Fibroblast of lung (primary cell): ENCODE results near the gene SYT9. TPM values are rescaled to one million over a fixed set of nuclear protein-coding genes. Genes with fewer than 3 reads are reported as not detected.

Experiments
- DNase-seq, 2 donors: peaks; one replicate each; pipeline versions ENCODE4 v3.0.0 to v3.0.0-alpha.2; 2010; ENCODE audit warnings: low read depth in 2 of 2
- H2AFZ ChIP-seq: 2 replicates; pipeline ENCODE4 v1.5.1; 2012; ENCODE audit warnings: low read length, control low read depth, inconsistent platforms
- H3K27ac ChIP-seq: 2 replicates; pipeline ENCODE4 v1.5.1; 2011; ENCODE audit warnings: low read length, control low read depth; ENCODE audit not compliant: insufficient read depth
- H3K27me3 ChIP-seq: 2 replicates; pipeline ENCODE4 v1.5.1; 2011; ENCODE audit warnings: mild to moderate bottlenecking, low read length; ENCODE audit not compliant: control insufficient read depth, insufficient read depth
- H3K36me3 ChIP-seq: 2 replicates; pipeline ENCODE4 v1.5.1; 2011; ENCODE audit warnings: low read length; ENCODE audit not compliant: control insufficient read depth, insufficient read depth
- H3K4me1 ChIP-seq: 2 replicates; pipeline ENCODE4 v1.5.1; 2011; ENCODE audit warnings: low read length; ENCODE audit not compliant: control insufficient read depth, insufficient read depth; ENCODE audit errors: extremely low read depth
- H3K4me2 ChIP-seq: 2 replicates; pipeline ENCODE4 v1.5.1; 2011; ENCODE audit warnings: low read length, control low read depth; ENCODE audit not compliant: insufficient read depth; ENCODE audit errors: extremely low read depth
- H3K4me3 ChIP-seq, 4 experiments: fragments of 200-600 bp in 1 of 4; sonication (generic) in 1 of 4; replicated peaks in 1 of 4; 2 replicates each; pipeline ENCODE4 v1.5.1; 2011 to 2016; ENCODE audit warnings: low read length in 4 of 4, low read depth in 3 of 4, mild to moderate bottlenecking in 3 of 4, control low read depth in 2 of 4, inconsistent platforms in 1 of 4, mixed read lengths in 1 of 4; ENCODE audit not compliant: insufficient read depth in 1 of 4; ENCODE audit errors: control extremely low read depth in 1 of 4
- H3K79me2 ChIP-seq: 2 replicates; pipeline ENCODE4 v1.5.1; 2012; ENCODE audit warnings: mild to moderate bottlenecking, low read length, inconsistent platforms; ENCODE audit not compliant: control insufficient read depth, insufficient read depth
- H3K9ac ChIP-seq: 2 replicates; pipeline ENCODE4 v1.5.1; 2011; ENCODE audit warnings: mild to moderate bottlenecking, low read length, control low read depth; ENCODE audit not compliant: insufficient read depth
- H3K9me3 ChIP-seq: 2 replicates; pipeline ENCODE4 v1.5.1; 2012; ENCODE audit warnings: low read depth, low read length; ENCODE audit not compliant: control insufficient read depth, insufficient read depth
- H4K20me1 ChIP-seq: 2 replicates; pipeline ENCODE4 v1.5.1; 2011; ENCODE audit warnings: low read length; ENCODE audit not compliant: control insufficient read depth, insufficient read depth; ENCODE audit errors: extremely low read depth
- EZH2 ChIP-seq: IDR thresholded peaks from 2 replicates; pipeline ENCODE4 v1.5.1; 2012; ENCODE audit warnings: low read length, control low read depth, mild to moderate bottlenecking; ENCODE audit errors: missing control alignments
- polyA plus RNA-seq, 2 donors: library from polyadenylated mRNA; depleted of rRNA in 1 of 2; stranded (reverse) in 1 of 2; unstranded in 1 of 2; fragments of >200 nt; gene quantifications; 2 replicates each; pipeline ENCODE4 v1.2.1, GENCODE V29; 2011 to 2012; ENCODE audit warnings: missing spikeins in 1 of 2
- total RNA-seq: library from RNA; depleted of rRNA; stranded (reverse); fragments of >200 nt; gene quantifications from 2 replicates; pipeline ENCODE4 v1.2.1, GENCODE V29; 2014
- TF ChIP-seq, protein P1 (sequence below), 2 donors: IDR thresholded peaks in 1 of 2; conservative IDR thresholded peaks in 1 of 2; 1 replicate in 1 of 2; 2 replicates in 1 of 2; pipeline ENCODE4 v1.5.1; 2011 to 2012; ENCODE audit warnings: low read length in 2 of 2, control low read depth in 1 of 2, inconsistent platforms in 1 of 2, low read depth in 1 of 2, mild to moderate bottlenecking in 1 of 2

Gene SYT9
- total and polyA plus RNA-seq, 2 donors (not counting 1 experiment from before 2014, with no cell fraction given), result not detected

- Histone ChIP-seq H3K36me3 (no peaks in the 10 kb centered on the region), H3K4me1 (peaks cover 4% of the 10 kb centered on the region), H4K20me1 (no peaks in the 10 kb centered on the region), H3K9ac (no peak overlapping the region), H3K27ac (no peak overlapping the region), H2AFZ (no peak overlapping the region), H3K79me2 (no peaks in the 10 kb centered on the region), H3K27me3 (no peaks in the 10 kb centered on the region), H3K4me2 (no peak overlapping the region), H3K9me3 (no peaks in the 10 kb centered on the region), H3K4me3 (no peak overlapping the region)
- no peak for DNase-seq
- no peak for TF ChIP-seq EZH2
- TF ChIP-seq, protein P1, sequence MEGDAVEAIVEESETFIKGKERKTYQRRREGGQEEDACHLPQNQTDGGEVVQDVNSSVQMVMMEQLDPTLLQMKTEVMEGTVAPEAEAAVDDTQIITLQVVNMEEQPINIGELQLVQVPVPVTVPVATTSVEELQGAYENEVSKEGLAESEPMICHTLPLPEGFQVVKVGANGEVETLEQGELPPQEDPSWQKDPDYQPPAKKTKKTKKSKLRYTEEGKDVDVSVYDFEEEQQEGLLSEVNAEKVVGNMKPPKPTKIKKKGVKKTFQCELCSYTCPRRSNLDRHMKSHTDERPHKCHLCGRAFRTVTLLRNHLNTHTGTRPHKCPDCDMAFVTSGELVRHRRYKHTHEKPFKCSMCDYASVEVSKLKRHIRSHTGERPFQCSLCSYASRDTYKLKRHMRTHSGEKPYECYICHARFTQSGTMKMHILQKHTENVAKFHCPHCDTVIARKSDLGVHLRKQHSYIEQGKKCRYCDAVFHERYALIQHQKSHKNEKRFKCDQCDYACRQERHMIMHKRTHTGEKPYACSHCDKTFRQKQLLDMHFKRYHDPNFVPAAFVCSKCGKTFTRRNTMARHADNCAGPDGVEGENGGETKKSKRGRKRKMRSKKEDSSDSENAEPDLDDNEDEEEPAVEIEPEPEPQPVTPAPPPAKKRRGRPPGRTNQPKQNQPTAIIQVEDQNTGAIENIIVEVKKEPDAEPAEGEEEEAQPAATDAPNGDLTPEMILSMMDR (conservative IDR thresholded peaks at IDR 0.05 in 1 of 2, IDR thresholded peaks at IDR 0.05 in 1 of 2; ENCODE audit: low read depth in 1 of 2, low read length in 2 of 2), result no peak
Measured at GRCh38 chr11:7500251-7500650, 248.5 kb downstream of the SYT9 start.

DNA sequence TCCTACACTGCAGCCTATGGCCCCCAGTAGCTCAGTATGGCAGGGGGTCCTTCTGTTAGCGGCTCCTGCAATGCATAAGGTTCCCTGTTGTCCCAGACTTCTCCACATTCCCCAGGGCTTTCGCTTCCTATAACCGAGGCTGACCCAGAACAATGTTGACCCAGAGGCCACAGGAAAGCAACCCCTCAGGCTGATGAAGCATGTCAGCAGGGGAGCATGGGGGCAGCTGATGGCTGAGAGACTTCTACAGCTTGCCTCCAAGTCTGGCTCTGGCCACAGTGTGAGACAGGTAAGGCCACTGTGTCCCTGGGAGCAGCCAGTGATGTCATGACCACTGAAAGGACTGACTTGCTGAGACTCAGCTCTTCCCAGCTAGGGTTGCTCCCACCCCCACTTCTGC, 249.5 kb downstream of the SYT9 start:
- H3K27ac ChIP-seq, result no peak overlapping the region
- no peaks in the 10 kb centered on the region for H3K9me3 ChIP-seq
- no peak for DNase-seq
- H3K4me3 ChIP-seq, result no peak overlapping the region
- no peaks in the 10 kb centered on the region for H4K20me1 ChIP-seq
- no peaks in the 10 kb centered on the region for H3K36me3 ChIP-seq
- H3K4me1 ChIP-seq, result no peaks in the 10 kb centered on the region
- no peaks in the 10 kb centered on the region for H3K79me2 ChIP-seq
- TF ChIP-seq, protein P1 (conservative IDR thresholded peaks at IDR 0.05 in 1 of 2, IDR thresholded peaks at IDR 0.05 in 1 of 2; ENCODE audit: low read depth in 1 of 2, low read length in 2 of 2), result no peak
- TF ChIP-seq EZH2, result no peak
- H3K9ac ChIP-seq, result no peak overlapping the region
- H3K4me2 ChIP-seq, result no peak overlapping the region
- no peak overlapping the region for H2AFZ ChIP-seq
- H3K27me3 ChIP-seq, result no peaks in the 10 kb centered on the region

DNA sequence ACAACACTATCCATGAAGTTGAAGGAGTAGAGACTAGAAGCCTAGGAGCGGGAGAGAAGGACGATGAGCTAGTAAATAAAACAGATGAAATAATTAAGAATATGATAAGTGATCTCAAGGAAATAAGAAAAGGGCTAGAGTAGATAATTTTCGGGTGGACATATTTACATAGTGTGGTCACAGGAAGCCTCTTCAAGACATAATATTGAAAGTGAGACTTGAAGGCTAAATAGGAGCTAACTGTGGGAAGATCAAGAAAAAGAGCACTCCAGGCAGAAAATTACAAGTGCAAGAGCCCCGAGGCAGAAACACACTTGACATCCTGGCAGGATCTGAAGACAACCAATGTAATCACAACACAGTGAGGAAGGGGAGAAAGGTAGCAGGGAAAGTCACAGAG, 250.2 kb downstream of the SYT9 start:
- no peak overlapping the region for H2AFZ ChIP-seq
- H3K9me3 ChIP-seq, result no peaks in the 10 kb centered on the region
- DNase-seq, result no peak
- no peaks in the 10 kb centered on the region for H3K4me1 ChIP-seq
- H3K9ac ChIP-seq, result no peak overlapping the region
- H3K4me3 ChIP-seq, result no peak overlapping the region
- H3K4me2 ChIP-seq, result no peak overlapping the region
- no peaks in the 10 kb centered on the region for H3K79me2 ChIP-seq
- no peaks in the 10 kb centered on the region for H4K20me1 ChIP-seq
- no peaks in the 10 kb centered on the region for H3K36me3 ChIP-seq
- no peak overlapping the region for H3K27ac ChIP-seq
- TF ChIP-seq, protein P1 (conservative IDR thresholded peaks at IDR 0.05 in 1 of 2, IDR thresholded peaks at IDR 0.05 in 1 of 2; ENCODE audit: low read depth in 1 of 2, low read length in 2 of 2), result no peak
- TF ChIP-seq EZH2, result no peak
- no peaks in the 10 kb centered on the region for H3K27me3 ChIP-seq
